Lower leg skin (tissue), 4 donors: ENCODE measurements around the gene ACIN1. TPM values are rescaled to one million over a fixed set of nuclear protein-coding genes. Genes with fewer than 3 reads are reported as not detected.

Experiments
- DNase-seq, 2 donors: peaks; one replicate each; pipeline ENCODE4 v3.0.0-alpha.2; 2019; ENCODE audit warnings: low spot score in 2 of 2
- H3K4me3 ChIP-seq: fragments of 200-600 bp; sonication (generic); 2 replicates; pipeline ENCODE4 v1.5.1; 2017; ENCODE audit warnings: mild to moderate bottlenecking, low read depth; ENCODE audit not compliant: poor library complexity, severe bottlenecking
- CTCF ChIP-seq, 3 donors: fragments of 450-650 bp; IDR thresholded peaks; one replicate each; pipeline ENCODE4 v1.5.1; 2016; ENCODE audit warnings: antibody characterized with exemption in 3 of 3, mild to moderate bottlenecking in 3 of 3, moderate library complexity in 2 of 3
- POLR2A ChIP-seq, 2 donors: fragments of 450-650 bp; IDR thresholded peaks; one replicate each; pipeline ENCODE4 v1.6.1; 2016 to 2017; ENCODE audit warnings: antibody characterized with exemption in 2 of 2, mild to moderate bottlenecking in 1 of 2, moderate library complexity in 1 of 2
- WGBS, 2 donors: methylation state at CpG; one replicate each; pipeline ENCODE4 v1.1.5; 2018; 5-methylcytosine and 5-hydroxymethylcytosine counted together
- intact Hi-C: fragments of 100-400 bp; cut with DNase I; formaldehyde crosslinking; loops from one replicate; pipeline ENCODE4 v1.15.0; 2023; ENCODE audit warnings: low total_unique reads
- total RNA-seq, 4 donors: library from RNA; depleted of rRNA; stranded (reverse); fragments of >200 nt; gene quantifications; one replicate each; pipeline ENCODE4 v1.1.0, GENCODE V29; 2016

The ACIN1 gene
- total RNA-seq, 4 donors from 2014 or later = 52.7 to 97.5 (median 79.8) TPM

DNA sequence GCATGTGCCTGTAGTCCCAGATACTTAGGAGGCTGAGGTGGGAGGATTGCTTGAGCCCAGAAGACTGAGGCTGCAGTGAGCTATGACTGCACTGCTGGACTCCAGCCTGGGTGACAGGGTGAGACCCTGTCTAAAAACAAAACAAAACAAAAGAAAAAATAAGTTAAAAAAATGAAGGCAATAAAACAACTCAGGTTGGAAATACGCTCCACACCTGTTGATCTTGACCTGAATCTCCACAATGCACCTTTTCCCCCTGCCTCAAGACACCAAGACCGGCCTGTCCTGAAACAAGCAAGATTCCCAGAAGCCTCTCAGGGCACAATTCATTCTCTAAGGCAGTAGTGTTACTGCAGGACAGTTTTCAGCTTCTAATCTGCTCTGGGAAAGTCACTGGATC, 44.9 kb upstream of the ACIN1 start:
- no peak overlapping the region for H3K4me3 ChIP-seq
- 96 to 98% methylated on average over 2 of the region's 2 CpGs for WGBS, 2 donors
- no peak for DNase-seq
- intact Hi-C loops = no loop called here
- TF ChIP-seq POLR2A (IDR thresholded peaks at IDR 0.05) (no peak), CTCF (IDR thresholded peaks at IDR 0.05) (no peak)

DNA sequence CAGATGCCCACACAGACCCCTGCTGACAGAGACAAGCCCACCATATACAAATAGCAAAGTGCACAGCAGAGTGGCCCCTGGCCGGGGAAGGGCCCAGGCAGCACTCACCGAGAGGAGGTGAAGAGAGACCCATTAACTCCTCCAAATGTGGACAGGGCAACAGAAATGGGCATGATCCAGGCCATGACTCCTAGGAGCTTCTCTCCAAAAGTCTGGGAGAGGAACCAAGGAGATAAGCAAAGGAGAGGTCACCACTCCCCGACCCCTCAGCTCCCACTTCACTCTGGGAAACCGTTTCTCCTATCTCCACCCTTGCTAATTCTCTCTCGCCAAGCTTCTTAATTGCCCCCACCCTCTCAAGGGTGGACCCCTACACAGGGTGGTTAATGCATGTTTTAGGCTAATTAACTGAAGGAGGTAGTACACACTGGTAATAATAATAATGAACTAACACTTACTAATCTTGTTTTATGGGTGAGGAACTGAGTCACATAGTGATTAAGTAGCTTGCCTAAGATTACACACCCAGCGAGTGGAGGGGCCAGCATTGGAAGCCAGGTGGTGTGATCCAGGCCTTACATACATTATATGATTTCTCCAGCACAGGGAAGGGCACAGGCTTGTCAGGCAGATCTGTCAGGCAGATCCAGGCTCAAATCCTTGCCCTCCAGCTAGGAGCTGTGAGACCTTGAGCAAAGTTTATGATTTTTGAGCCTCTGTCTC, 43.0 kb upstream of the ACIN1 start:
- intact Hi-C loops = no loop called here
- 57 to 59% methylated on average over 6 of the region's 6 CpGs for WGBS, 2 donors
- H3K4me3 ChIP-seq = no peak overlapping the region
- DNase-seq = no peak
- TF ChIP-seq POLR2A (IDR thresholded peaks at IDR 0.05) = no peak
- TF ChIP-seq CTCF (IDR thresholded peaks at IDR 0.05) = no peak

DNA sequence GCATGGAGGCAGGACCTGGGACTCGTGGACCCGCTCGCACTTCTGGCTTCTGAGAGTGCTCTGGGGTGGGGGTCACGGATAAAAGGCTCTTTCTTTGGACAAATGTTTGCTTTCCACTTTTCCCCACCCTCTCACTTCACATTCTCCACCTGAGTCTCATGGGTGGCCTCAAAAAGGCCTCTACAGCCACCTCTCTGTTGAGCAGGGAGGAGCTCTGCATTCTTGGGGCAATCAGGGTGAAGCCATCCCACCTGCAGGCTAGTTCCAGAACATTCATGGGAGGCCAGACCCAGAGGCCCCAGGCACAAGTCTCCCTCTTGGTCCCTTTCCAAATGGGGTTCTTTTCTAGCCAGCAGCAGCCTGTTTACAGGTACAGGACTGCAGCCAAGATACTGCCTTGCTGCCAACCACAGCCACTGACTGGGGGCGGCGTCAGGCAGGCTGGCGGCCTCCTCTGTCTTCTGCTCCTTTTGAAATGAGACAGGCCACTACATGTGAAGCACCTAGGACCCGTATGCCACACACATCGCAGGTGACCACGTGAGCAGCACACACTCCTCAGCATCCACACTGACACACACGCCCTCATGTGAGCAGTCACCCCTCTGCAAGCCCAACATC, 42.4 kb upstream of the ACIN1 start:
- H3K4me3 ChIP-seq = no peak overlapping the region
- intact Hi-C loops = no loop called here
- TF ChIP-seq CTCF (IDR thresholded peaks at IDR 0.05) (no peak), POLR2A (IDR thresholded peaks at IDR 0.05) (no peak)
- no peak for DNase-seq
- WGBS, 2 donors = 67 to 73% methylated on average over 11 of the region's 11 CpGs

- 88% methylated on average over 16 of the region's 16 CpGs for WGBS, 2 donors
- intact Hi-C loops = no loop called here
- DNase-seq = no peak
- no peak overlapping the region for H3K4me3 ChIP-seq
- TF ChIP-seq CTCF (IDR thresholded peaks at IDR 0.05) (no peak), POLR2A (IDR thresholded peaks at IDR 0.05) (no peak)
These were observed 41.7 kb upstream of the ACIN1 start for GRCh38 chr14:23136566-23137133.

DNA sequence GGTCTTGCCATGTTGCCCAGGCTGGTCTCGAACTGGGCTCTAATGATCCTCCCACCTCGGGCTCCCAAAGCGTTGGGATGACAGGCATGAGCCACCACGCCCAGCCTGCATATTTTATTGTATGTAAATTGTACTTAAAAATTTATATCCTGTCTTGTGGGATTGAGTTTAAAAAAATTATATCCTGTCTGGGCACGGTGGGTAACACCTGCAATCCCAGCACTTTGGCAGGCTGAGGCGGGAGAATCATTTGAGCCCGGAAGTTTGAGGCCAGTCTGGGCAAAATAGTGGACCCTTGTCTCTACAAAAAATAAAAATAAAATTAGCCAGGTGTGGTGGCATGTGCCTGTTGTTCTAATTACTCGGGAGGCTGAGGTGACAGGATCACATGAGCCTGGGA, 38.0 kb upstream of the ACIN1 start:
- DNase-seq = no peak
- TF ChIP-seq POLR2A (IDR thresholded peaks at IDR 0.05) = no peak
- no peak for TF ChIP-seq CTCF (IDR thresholded peaks at IDR 0.05)
- no peak overlapping the region for H3K4me3 ChIP-seq
- intact Hi-C loops = no loop called here
- 49 to 50% methylated on average over 8 of the region's 8 CpGs for WGBS, 2 donors
